HUDEP-2 (cell line): Measurements from ENCODE around the gene NTM.

Experiments
- DNase-seq, 76 experiments: peaks; one replicate each; lab custom pipeline; 2025; ENCODE audit not compliant: unreplicated experiment in 76 of 76; lab: John Stamatoyannopoulos, UW

Gene NTM

DNA sequence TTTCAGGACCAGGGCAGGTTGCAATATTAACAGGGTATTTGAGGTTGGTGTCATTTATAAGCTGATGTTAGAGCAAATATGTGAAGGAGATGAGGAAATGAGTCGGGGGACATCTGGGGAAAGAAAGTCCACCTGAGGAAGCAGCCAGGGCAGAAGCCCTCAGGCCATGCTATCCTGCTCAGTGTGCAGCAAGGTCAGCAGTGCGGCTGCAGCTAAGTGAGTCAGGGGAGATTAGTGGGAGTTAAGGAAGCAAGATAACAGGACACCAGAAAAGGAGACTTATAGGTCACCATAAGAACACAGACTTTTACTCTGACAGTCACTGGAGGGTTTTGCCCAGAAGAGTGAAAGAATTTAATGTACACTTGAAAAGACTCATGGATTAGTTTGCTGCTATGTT lies 468.9 kb downstream of the NTM start:
- DNase-seq, result no peak

DNA sequence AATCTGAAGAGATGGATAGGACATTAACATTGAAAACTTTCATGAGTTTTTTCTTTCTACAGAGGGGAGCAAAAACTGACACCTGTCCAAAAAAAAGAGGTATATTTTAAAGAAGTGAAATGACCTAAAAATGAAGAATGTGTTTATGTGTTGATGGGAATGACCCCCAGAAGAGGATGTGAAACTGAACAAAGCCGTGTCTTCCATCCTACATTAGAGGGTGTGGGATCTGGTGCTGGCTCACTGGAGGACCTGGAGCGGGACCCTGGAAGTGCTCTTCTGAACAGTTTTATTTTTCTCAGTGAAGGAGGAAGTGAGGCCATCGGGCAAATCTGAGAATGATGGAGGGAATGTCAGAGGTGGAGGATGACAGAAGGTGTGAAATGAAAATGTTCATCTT lies 470.1 kb downstream of the NTM start:
- no peak for DNase-seq

DNA sequence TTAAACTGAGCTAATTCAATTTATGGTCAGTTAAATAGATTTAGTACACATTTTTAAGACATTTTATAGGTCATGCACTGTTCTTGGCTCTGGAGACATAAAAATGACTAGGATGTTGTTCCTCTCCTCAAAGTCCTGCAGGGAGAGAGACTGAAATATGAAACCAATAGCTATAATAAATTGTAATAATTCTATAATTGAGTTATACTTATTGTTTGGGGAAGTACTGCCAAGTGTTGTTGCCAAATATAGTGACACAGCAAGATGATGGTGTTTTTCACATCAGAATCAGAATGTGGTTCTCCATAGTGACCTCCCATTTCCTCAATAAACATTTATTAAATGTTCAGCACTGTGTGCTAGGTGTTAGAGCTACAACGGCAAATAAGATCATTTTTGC lies 470.6 kb downstream of the NTM start:
- DNase-seq, result no peak

DNA sequence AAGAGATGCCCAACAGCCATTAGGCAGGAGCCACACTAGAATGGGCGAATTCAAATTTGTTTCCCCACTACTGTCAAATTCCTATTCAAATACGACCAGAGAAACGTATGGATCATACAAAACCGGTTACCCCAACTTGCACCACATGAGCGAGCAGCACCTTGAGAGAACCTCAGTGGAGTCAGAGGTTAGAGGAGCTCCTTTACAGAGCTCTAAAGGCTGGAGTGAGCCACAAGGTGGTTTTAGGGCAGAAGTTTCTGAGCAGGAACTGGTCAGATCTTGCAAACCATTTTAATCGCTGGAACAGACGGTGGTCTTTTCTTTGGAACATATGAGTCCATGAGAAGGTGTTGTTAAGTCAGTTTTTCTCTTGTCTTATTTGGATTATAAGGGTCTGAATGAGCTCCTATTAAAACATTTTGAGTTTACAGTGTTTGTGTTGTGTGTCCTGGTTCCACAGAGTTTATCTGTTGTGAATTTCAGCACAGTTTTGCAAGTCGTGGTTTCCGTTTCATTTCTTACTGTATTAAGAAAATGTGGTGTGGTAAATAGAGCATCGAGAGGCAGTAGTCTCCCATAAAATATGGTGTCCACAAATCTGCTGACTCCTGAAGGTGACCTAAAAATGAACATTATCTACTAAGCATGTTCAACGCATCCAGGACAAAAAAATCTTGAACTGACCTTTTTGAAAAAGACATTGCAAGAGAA lies 471.7 kb downstream of the NTM start:
- no peak for DNase-seq

DNA sequence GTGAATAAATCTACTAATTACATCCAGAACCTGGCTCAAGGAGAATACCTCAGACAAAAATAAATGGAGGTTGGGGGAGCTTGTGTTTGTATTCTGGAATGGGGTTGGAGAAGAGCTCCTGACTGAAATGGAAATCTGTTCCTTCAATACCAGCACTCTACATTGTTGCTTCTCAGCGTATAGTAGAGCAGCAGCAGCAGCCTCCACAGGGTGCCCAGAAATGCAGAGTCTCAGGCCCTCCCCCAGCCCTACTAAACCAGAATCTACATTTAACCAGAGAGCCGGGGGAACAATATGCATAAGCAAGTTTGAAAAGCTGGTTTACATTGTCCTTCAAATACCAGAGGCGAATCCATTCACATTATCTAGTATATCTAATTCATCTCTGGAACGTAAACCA lies 474.8 kb downstream of the NTM start:
- no peak for DNase-seq

DNA sequence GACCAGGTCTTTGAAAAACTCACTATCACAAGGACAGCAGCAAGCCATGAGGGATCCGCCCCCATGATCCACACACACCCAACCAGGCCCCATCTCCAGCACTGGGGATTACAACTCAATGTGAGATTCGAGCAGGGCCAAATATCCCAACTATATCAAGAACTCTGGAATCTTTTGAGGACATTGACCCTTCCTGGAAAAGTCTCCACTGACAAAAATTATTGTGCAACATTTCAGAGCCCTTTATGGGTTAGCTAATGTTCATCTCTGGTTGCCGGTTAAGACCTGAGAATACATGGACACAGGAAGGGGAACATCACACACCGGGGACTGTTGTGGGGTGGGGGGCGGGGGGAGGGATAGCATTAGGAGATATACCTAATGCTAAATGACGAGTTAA lies 479.1 kb downstream of the NTM start:
- DNase-seq, result no peak

DNA sequence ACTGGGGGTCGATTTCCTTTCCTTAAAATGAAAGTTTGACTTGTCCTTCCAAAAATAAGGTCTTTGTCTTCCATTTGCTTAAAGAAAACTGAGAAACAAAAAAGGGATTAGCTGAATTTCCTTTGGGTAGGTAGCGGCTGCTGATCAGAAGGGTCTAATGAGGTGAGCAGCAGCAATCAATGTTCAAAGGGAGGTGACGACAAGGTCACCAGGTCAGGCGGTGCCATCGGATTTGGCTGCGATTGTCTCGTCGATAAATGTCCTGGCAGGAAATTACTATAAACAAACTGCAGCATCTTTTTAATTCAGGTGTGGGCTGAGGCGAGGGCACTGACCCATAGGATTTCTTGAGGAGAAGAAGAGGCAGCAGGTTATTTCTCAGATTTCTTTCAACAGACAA lies 480.1 kb downstream of the NTM start:
- no peak for DNase-seq

DNA sequence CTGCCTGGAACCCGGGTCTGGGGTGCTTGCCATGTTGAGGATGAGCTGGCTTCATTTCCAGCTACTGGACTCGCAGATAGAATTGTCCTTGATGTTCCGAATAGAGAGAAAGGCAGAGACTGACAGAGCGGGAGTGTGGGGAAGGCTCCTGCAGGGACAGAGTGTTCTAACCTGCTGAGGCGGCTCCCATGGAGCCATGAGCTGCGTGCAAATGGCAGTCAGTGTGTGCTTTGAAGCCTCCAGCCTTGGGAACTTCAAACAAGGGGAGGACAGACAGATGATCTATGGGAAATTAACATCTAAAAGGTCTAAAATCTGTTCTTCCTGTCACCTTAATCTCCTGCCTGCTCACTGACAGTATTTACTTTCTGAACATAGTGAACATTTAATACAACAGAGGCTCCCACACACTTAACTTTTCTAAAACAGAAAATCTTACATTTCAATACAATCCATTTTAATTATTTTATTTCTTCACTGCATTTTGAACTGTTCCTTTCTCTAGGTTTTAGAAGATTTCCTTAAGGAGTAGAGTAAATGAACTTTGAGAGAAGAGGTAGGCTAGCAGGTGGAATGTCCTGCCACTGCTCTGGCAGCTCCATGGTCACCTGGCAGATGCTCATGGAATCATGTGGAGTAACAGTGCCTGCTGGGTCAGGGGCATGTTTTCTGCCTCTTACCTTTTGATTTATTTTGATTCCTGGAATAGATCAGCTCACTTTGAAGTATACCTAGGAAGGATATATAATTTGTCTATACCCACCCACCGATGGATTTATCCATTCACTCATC lies 481.7 kb downstream of the NTM start:
- no peak for DNase-seq

DNA sequence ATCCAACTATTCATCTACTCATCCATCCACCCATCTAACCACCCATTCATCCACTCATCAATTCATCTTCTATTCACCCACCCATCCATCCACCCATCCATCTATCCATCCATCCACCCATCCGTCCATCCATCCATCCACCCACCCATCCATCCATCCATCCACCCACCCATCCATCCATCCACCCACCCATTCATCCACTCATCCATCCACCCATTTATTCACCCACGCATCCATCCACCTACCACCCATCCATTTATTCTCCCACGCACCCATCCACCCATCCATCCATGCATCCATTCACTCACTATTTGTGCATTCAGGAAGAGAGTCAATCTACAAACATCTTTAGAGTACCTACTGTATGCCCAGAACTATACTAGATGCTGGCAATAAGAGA lies 482.3 kb downstream of the NTM start:
- DNase-seq, result no peak

DNA sequence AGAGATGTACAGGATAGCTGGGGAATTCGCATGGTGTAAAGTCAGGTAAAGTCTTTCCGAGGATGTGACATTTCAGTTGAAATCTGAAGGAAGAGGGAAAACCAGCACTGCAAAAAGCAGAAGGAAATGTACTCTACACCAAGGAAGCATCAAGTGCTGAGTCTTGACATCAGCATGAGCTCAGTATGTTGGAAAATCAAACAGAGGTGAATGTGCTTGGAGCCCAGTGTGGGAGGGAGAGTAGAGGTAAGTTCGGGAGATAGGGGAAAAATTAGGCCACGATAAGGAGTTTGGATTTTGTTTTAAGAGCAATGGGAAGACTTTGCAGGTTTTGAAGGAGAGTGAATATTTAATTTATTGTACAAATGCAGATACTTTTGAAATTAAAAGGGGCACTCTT lies 484.0 kb downstream of the NTM start:
- DNase-seq, result no peak

DNA sequence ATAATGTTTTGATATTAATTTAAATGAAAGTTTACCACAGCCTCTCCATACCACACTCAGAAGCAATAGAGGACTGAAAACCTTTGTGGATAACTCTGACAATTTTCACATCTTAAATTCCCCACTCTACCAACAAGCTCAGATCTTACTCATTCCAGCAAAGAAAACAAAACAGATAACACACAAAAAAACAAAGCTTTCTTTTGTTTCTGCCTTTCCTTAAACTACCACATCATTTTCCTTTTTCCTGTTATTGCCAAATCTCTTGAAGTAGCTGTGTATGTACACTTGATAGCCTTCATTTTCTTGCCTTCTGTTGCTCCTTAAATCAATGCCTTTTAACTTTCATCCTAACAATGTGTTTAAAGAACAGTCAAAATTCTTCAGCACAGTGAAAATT lies 484.9 kb downstream of the NTM start:
- DNase-seq, result no peak

DNA sequence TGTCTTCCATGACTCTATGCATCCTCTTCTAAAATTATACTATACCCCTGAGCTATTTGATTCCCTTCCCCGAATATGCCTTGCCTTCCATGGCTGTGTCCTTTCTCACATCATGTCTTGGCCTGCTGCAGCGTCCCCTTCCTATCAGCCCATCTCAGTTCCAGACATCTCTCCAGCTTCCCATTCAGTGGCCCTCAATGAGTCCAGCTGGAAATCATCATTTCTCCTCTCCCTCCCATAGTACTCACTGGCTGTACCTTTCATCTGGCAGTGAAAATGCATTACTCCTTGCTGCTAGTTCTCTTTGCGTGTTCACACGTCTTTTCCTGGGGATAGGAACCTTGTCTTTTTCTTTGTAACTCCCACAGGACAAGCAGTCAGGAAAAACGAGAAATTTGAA lies 486.8 kb downstream of the NTM start:
- DNase-seq, result no peak

DNA sequence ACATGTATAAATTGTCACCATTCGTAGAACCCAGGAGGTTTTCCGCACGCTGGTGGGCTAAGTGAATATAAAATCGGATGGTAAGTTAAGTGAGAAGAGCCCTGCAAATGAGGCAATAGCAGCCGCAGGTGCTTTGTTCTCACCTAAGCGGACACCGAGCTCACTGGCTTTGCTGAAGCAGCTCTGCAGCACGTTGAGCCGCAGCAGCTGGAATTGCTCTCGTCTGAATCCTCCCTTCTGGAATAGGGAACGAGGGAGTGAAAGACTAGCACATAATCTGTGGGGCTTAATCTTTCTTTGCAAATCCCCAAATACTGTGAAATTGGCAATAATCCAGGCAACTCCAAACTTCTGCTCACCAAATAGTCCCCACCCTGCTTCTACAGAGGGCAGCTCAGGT lies 488.1 kb downstream of the NTM start:
- DNase-seq, result no peak

DNA sequence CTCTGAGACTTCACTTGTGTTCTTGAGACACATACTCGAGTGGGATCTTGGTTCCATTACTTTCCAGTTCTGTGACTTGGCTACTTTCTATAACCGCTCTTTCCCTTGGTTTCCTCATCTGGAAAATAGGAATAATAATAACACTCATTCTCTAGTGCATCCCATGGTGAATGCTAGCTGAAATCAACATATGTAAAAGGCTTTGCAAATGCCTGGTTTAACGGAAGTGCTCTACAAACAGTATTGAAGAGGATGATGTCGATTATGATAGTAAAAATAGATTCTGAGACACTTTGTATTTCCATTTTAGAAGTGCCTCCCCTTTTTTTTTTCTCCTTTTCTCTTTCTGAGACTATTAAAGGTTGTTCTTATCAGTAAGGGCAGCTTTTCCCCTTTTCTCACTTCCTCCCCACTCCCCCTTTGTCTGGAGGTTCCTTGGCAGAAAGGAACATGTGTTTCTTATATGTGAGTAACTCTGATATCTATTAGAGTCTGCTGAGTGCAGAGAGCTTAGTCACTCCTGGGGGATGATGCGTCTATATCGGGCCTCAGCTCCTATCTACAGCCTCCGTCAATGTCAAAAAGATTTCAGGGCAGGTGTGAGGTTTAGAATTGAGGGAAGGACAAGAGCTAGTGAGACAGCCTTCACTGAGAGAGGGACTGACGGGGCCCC lies 489.3 kb downstream of the NTM start:
- no peak for DNase-seq

DNA sequence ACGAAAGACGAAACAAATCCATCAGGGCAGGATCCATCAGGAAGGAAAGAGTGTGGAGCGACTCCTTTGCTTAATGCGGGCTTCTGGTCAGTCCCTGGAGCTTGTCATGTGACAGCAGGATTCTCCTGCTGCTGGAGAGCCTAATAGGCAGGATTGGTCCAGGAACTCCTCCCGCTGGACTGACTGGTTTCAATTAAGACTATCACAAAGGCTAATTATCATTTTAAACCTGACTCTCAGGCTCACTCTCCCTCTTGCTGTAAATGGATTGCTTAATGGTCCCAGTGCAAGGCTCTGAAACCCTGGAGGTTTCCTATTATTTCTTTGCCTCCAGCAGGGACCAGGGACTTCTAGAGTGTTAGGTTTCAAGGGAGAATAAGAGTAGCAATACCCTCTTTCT lies 493.8 kb downstream of the NTM start:
- DNase-seq, result no peak

DNA sequence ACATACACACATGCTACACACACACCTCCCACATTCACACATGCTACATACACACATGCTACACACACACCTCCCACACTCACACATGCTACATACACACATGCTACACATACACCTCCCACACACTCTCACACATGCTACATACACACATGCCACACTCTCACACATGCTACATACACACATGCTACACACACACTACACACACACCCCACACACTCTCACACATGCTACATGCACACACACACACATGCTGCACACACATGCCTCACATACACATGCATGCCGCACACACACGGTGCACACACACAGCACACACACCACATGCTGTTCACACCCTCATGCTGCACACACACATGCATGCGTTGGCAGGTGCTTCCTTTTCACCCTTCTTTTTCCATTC lies 495.4 kb downstream of the NTM start:
- DNase-seq, result no peak

DNA sequence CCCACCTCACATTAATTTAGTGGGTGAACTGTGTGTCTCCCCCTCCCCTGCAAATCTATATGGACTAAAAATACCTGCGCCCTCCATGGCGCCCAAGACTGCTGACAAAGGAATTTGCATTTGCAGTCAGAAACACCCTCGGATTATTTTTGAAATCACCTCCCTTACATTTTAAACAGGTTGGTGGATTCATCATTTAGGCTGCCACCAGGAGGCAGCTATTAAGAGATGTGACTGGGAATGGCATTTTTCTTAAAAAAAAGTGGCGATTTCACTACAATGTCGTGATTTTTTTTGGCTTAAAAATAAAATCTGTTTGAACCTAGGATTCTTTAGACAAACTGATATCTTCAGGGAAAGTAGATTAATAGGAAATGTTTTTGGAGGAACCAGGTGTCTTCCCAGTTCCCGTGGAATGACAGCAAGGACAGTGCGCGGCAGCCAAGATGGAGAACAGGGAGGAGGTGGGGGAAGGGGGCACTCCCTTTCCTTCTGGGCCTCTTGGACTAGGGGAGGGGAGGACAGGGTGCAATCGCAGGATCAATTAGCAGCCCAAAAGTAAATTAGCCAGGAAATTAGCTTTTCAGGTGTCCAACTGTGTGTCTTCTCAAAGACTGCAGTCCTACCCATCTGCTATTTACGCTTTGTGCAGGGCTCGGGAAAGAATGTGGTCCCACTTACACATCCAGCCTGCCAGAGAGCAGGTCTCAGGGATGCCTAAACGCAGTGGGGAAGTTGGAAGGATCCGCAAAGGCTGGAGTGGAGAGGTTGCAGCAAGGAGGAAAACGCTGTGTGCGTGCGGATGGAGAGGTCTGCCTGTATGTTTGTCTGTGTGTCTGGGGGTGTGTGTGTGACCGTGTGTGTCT lies 496.4 kb downstream of the NTM start:
- DNase-seq, result no peak

DNA sequence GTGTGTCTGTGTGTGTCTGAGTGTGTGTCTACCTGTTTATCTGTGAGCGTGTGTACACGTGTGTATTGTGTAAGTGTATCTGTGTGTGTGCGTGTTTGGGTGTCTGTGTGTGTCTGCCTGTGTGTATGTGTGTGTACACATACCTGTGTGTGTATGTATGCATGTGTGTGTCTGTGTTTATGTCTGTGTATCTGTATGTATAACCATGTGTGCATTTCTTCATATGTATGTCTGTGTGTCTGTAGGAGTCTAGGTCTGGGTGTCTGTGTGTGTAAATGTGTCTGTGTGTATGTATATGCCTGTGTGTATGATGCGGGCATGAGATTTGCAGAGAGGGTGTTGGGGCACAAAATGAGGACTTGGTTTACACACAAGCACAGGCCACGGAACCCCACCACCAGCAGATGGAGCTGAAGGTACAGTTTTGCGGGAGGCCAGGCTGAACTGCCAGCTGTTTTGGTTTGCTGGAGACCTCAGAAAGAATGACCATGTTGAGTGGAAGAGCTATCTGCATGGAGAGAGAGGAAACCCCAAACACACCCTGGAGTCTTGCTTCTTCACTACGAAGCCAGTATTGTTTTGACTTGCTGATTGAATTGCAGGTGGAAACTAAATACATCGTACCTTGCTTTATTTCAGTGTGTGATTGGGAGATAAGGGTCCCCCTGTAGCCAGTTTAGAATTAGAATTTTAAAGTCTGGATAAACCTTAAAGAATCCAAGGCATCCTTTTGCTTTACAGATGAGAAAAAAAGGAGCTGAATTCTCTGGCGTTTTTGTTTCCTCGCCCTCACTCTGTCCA lies 497.2 kb downstream of the NTM start:
- peak in 27 of 76 experiments; percentile 1 to 50 (median 8) for DNase-seq

DNA sequence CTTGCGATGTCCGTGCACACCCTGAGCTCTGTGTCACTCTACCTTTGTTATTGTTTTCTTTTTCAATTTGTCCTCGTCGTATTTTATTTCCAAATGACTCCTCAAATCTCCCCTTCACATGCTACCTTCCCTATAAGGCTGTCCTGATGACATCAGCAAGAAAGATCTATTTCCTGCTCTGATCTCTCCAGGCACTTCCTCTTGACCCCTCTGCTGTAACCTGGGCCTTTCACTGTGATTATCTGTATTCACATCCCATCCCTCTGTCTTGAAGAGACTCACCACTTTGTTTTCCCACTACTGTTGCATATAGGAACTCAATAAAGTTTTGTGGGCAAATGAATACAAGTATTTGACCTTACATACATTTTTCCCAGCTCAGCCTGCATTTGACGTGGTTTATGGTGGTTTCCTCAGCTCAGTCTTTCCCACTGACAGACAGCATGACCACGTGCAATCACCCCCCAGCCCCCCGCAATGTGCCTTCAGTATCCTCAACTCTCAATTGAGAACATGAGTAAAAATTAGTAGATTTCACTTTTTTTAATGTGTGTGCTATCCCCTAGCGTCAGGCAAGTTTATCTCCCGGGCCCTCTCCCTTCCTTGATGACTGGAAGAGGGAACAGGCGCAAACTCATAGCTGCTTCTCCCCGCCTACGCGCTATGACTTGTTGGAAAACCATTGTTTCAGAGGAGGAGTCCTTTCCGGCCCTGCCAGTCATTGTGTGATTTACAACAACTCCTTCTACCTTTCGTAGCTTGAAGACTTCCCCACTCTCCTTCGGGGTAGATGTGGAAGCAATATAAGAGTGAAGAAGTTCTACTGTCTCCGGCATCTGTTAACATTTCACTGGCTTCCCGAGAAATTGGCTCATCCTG lies 498.5 kb downstream of the NTM start:
- no peak for DNase-seq
